Measurements from ENCODE around the gene CHD2. TPM values are rescaled to one million over a fixed set of nuclear protein-coding genes. Genes with fewer than 3 reads are reported as not detected.

Gene CHD2
- total RNA-seq, 4 donors from 2014 or later = 41.9 to 144 (median 81.8) TPM

- peaks cover 8 to 97% of the 10 kb centered on the region in 2 donors for H3K36me3 ChIP-seq
- 80 to 100% methylated on average over 1 of the region's 2 CpGs for WGBS, 2 donors (ENCODE audit: low coverage in 1 of 2)
- ATAC-seq = no peak
Observed at GRCh38 chr15:92989470-92989869, 89.3 kb downstream of the CHD2 start.

GRCh38 chr15:92990031-92990430, 89.9 kb downstream of the CHD2 start:
- no peak for TF ChIP-seq POLR2A (IDR thresholded peaks at IDR 0.05)
- no peak for TF ChIP-seq CTCF (IDR thresholded peaks at IDR 0.05)
- no peak for TF ChIP-seq POLR2AphosphoS5 (IDR thresholded peaks at IDR 0.05)
- TF ChIP-seq EP300 (IDR thresholded peaks at IDR 0.05) = no peak
- Histone ChIP-seq H3K4me3 (no peak overlapping the region), H3K4me1 (peaks cover 0 to 34% (median 0%) of the 10 kb centered on the region in 3 donors), H3K27ac (no peak overlapping the region), H3K27me3 (no peaks in the 10 kb centered on the region), H3K36me3 (peaks cover 8 to 97% of the 10 kb centered on the region in 2 donors), H3K9me3 (no peaks in the 10 kb centered on the region)
- no peak for ATAC-seq
- 86 to 100% methylated on average over 1 to 2 of the region's 2 CpGs for WGBS, 2 donors (ENCODE audit: low coverage in 1 of 2)

More at GRCh38 chr15:92989470-92989869, 89.3 kb downstream of the CHD2 start:
- H3K9me3 ChIP-seq = no peaks in the 10 kb centered on the region
- peaks cover 0 to 34% (median 0%) of the 10 kb centered on the region in 3 donors for H3K4me1 ChIP-seq
- H3K27me3 ChIP-seq = no peaks in the 10 kb centered on the region
- H3K4me3 ChIP-seq = no peak overlapping the region
- TF ChIP-seq CTCF (IDR thresholded peaks at IDR 0.05) (no peak), POLR2A (IDR thresholded peaks at IDR 0.05) (no peak), EP300 (IDR thresholded peaks at IDR 0.05) (no peak), POLR2AphosphoS5 (IDR thresholded peaks at IDR 0.05) (no peak)
- H3K27ac ChIP-seq = no peak overlapping the region

GRCh38 chr15:92992720-92993119, 92.6 kb downstream of the CHD2 start:
- Histone ChIP-seq H3K9me3 (no peaks in the 10 kb centered on the region), H3K27ac (no peak overlapping the region), H3K36me3 (peaks cover 14 to 97% of the 10 kb centered on the region in 2 donors), H3K4me1 (peaks cover 0 to 35% (median 0%) of the 10 kb centered on the region in 3 donors), H3K4me3 (no peak overlapping the region), H3K27me3 (no peaks in the 10 kb centered on the region)
- 71 to 83% methylated on average over 9 of the region's 9 CpGs for WGBS, 2 donors (ENCODE audit: low coverage in 1 of 2)
- no peak for ATAC-seq
- TF ChIP-seq EP300 (IDR thresholded peaks at IDR 0.05) = no peak
- no peak for TF ChIP-seq POLR2AphosphoS5 (IDR thresholded peaks at IDR 0.05)
- no peak for TF ChIP-seq POLR2A (IDR thresholded peaks at IDR 0.05)

- H3K4me3 ChIP-seq = no peak overlapping the region
- 86 to 100% methylated on average over 1 to 5 of the region's 6 CpGs for WGBS, 2 donors (ENCODE audit: low coverage in 1 of 2)
- no peaks in the 10 kb centered on the region for H3K27me3 ChIP-seq
- ATAC-seq = no peak
- H3K27ac ChIP-seq = no peak overlapping the region
- TF ChIP-seq EP300 (IDR thresholded peaks at IDR 0.05) = no peak
- TF ChIP-seq POLR2A (IDR thresholded peaks at IDR 0.05) = no peak
- no peak for TF ChIP-seq POLR2AphosphoS5 (IDR thresholded peaks at IDR 0.05)
- no peak for TF ChIP-seq CTCF (IDR thresholded peaks at IDR 0.05)
- peaks cover 0 to 13% (median 0%) of the 10 kb centered on the region in 3 donors for H3K4me1 ChIP-seq
- H3K9me3 ChIP-seq = no peaks in the 10 kb centered on the region
- peaks cover 20 to 98% of the 10 kb centered on the region in 2 donors for H3K36me3 ChIP-seq
Observed at GRCh38 chr15:92997821-92998220, 97.7 kb downstream of the CHD2 start.

- TF ChIP-seq POLR2AphosphoS5 (IDR thresholded peaks at IDR 0.05) = no peak
- TF ChIP-seq POLR2A (IDR thresholded peaks at IDR 0.05) = no peak
- no peak for TF ChIP-seq CTCF (IDR thresholded peaks at IDR 0.05)
- TF ChIP-seq EP300 (IDR thresholded peaks at IDR 0.05) = no peak
- peaks cover 13 to 99% of the 10 kb centered on the region in 2 donors for H3K36me3 ChIP-seq
- no peaks in the 10 kb centered on the region for H3K4me1 ChIP-seq
- peak overlapping the region in 1 of 4 donors; percentile 11 for H3K27ac ChIP-seq
- no peaks in the 10 kb centered on the region for H3K9me3 ChIP-seq
- no peaks in the 10 kb centered on the region for H3K27me3 ChIP-seq
- no peak for ATAC-seq
- H3K4me3 ChIP-seq = no peak overlapping the region
- WGBS, 2 donors (ENCODE audit: low coverage in 1 of 2) = 100% methylated on average over 2 of the region's 6 CpGs; no CpG with 5 or more reads in 1 of the 2 donors
Observed at GRCh38 chr15:93001156-93001555, 101.0 kb downstream of the CHD2 start.
